HepG2 (cell line): ENCODE data around the gene PFN1. TPM values are rescaled to one million over a fixed set of nuclear protein-coding genes. Genes with fewer than 3 reads are reported as not detected.

ENCODE experiments used
- ATAC-seq: fragments of 200-7000 bp; cut with Tn5 transposase; 3 replicates; pipeline ENCODE4 v1.9.1; 2020; ENCODE audit warnings: mild to moderate bottlenecking, moderate library complexity
- BruUV-seq: library from RNA; stranded (reverse); fragments of 400-500 nt; replicated peaks from 2 replicates; lab custom pipeline; 2021; lab: Mats Ljungman, UMichigan
- CTCF ChIA-PET: fragments of 300-600 bp; formaldehyde crosslinking; extraction: SDS; loops from one replicate; lab custom pipeline; 2021; ENCODE audit warnings: low total read pairs, inconsistent platforms, low intra/inter-chr PET ratio; lab: Yijun Ruan, JAX
- POLR2A ChIA-PET: fragments of 350-600 bp; sonication (Branson Sonifier 250); formaldehyde crosslinking; loops from one replicate; lab custom pipeline; 2020; ENCODE audit warnings: antibody characterized with exemption, inconsistent platforms; lab: Yijun Ruan, JAX
- DNase-seq: peaks from one replicate; pipeline ENCODE4 v3.0.0-alpha.2; 2015; ENCODE audit warnings: low spot score
- FAIRE-seq: peaks from 3 replicates; lab custom pipeline; 2011; peaks lifted over from hg19 to GRCh38; lab: Jason Lieb, UNC
- H2AFZ ChIP-seq: one replicate; pipeline ENCODE4 v1.6.1; 2011; ENCODE audit warnings: low read length, inconsistent platforms
- H3K27ac ChIP-seq: fragments of 300-600 bp; 3 replicates; pipeline ENCODE4 v1.8.0; 2011; ENCODE audit warnings: mixed run types, mild to moderate bottlenecking, mixed read lengths, low read length, inconsistent platforms; ENCODE audit not compliant: insufficient read depth; ENCODE audit errors: extremely low read length
- H3K27me3 ChIP-seq, 2 experiments: fragments of 200-600 bp in 1 of 2; 2 replicates in 1 of 2; 3 replicates in 1 of 2; pipeline versions ENCODE4 v1.6.0 to v1.8.0; 2011; ENCODE audit warnings: low read length in 2 of 2, mild to moderate bottlenecking in 2 of 2, moderate library complexity in 2 of 2, inconsistent platforms in 1 of 2; ENCODE audit not compliant: insufficient read depth in 2 of 2, control insufficient read depth in 1 of 2
- H3K36me3 ChIP-seq, 2 experiments: fragments of 200-600 bp in 1 of 2; replicated peaks in 1 of 2; 2 replicates in 1 of 2; 3 replicates in 1 of 2; pipeline versions ENCODE4 v1.5.1 to v1.8.0; 2011; ENCODE audit warnings: low read length in 2 of 2, inconsistent platforms in 1 of 2; ENCODE audit not compliant: insufficient read depth in 2 of 2, control insufficient read depth in 1 of 2
- H3K4me1 ChIP-seq: 2 replicates; pipeline ENCODE4 v1.5.1; 2012; ENCODE audit warnings: low read length, inconsistent platforms; ENCODE audit not compliant: insufficient read depth
- H3K4me2 ChIP-seq: 2 replicates; pipeline ENCODE4 v1.6.0; 2011; ENCODE audit warnings: low read depth, low read length, inconsistent platforms
- H3K4me3 ChIP-seq, 3 experiments: fragments of 200-600 bp in 1 of 3; sonication (generic), shearing (Covaris generic) in 1 of 3; replicated peaks in 1 of 3; 2 replicates each; pipeline ENCODE4 v1.5.1; 2011 to 2016; ENCODE audit warnings: low read length in 3 of 3, inconsistent platforms in 2 of 3, low read depth in 2 of 3, mild to moderate bottlenecking in 2 of 3, control low read depth in 1 of 3, mixed read lengths in 1 of 3; ENCODE audit not compliant: insufficient read depth in 1 of 3
- H3K79me2 ChIP-seq: one replicate; pipeline ENCODE4 v1.6.1; 2011; ENCODE audit warnings: low read length, inconsistent platforms; ENCODE audit not compliant: insufficient read depth
- H3K9ac ChIP-seq: 2 replicates; pipeline ENCODE4 v1.6.0; 2011; ENCODE audit warnings: mild to moderate bottlenecking, low read depth, low read length, inconsistent platforms; ENCODE audit not compliant: insufficient read depth
- H3K9me3 ChIP-seq: 2 replicates; pipeline ENCODE4 v1.5.1; 2012; ENCODE audit warnings: mild to moderate bottlenecking, low read length
- H4K20me1 ChIP-seq: 2 replicates; pipeline ENCODE4 v1.6.0; 2011; ENCODE audit warnings: inconsistent platforms, mild to moderate bottlenecking, low read length, moderate library complexity; ENCODE audit not compliant: insufficient read depth
- AGO2 ChIP-seq: fragments of 200-400 bp; formaldehyde crosslinking; optimal IDR thresholded peaks from 2 replicates; pipeline ENCODE3; 2017; ENCODE audit warnings: mild to moderate bottlenecking, low read depth, low read length, moderate library complexity
- ETV6 ChIP-seq: sonication (generic); formaldehyde crosslinking; conservative IDR thresholded peaks from 2 replicates; pipeline ENCODE4 v1.4.0; 2020; ENCODE audit warnings: missing genetic modification reagents
- KLF16 ChIP-seq, 2 experiments: sonication (generic) in 1 of 2; formaldehyde crosslinking in 1 of 2; IDR thresholded peaks; 2 replicates each; pipeline versions ENCODE4 v1.6.1 to v1.8.0; 2016 to 2023; ENCODE audit warnings: missing genetic modification reagents in 2 of 2, missing compliant biosample characterization in 1 of 2
- NCOA1 ChIP-seq: sonication (generic); formaldehyde crosslinking; IDR thresholded peaks from 2 replicates; pipeline ENCODE4 v1.9.0; 2021; ENCODE audit warnings: missing genetic modification reagents
- RBFOX2 ChIP-seq: fragments of 200-400 bp; formaldehyde crosslinking; IDR thresholded peaks from 2 replicates; pipeline ENCODE4 v1.6.1; 2017; ENCODE audit warnings: low read depth, mild to moderate bottlenecking, low read length
- RXRB ChIP-seq: IDR thresholded peaks from 2 replicates; pipeline ENCODE4 v1.6.1; 2016; ENCODE audit warnings: borderline replicate concordance, missing genetic modification reagents, missing compliant biosample characterization
- ZNF563 ChIP-seq: sonication (generic); formaldehyde crosslinking; IDR thresholded peaks from 2 replicates; pipeline ENCODE4 v1.8.0; 2022; ENCODE audit warnings: mild to moderate bottlenecking, moderate library complexity, missing genetic modification reagents
- WGBS: methylation state at CpG from one replicate; pipeline ENCODE4 v1.1.6; 2017; ENCODE audit warnings: low lambda C conversion rate; 5-methylcytosine and 5-hydroxymethylcytosine counted together
- in situ Hi-C: cut with HindIII; loops from 2 replicates; pipeline ENCODE4 v1.10.0; 2017; ENCODE audit warnings: low pct_unique_long_range_greater_than_20kb; ENCODE audit not compliant: extremely low pct_ligation_motif_present
- intact Hi-C: fragments of 100-400 bp; cut with micrococcal nuclease; formaldehyde crosslinking; loops from one replicate; pipeline ENCODE4 v1.10.0; 2022; ENCODE audit not compliant: unreplicated experiment
- polyA plus RNA-seq, 8 experiments: library from polyadenylated mRNA; depleted of rRNA in 3 of 8; stranded (reverse) in 7 of 8; unstranded in 1 of 8; fragments of >200 nt; fragmentation: Illumina TruSeq in 4 of 8; extraction: Trizol in 4 of 8; gene quantifications; 2 replicates each; pipeline versions ENCODE4 v1.2.1 to v1.2.3, GENCODE V29; 2011 to 2016; ENCODE audit warnings: low read depth in 4 of 8, missing spikeins in 1 of 8, mixed read lengths in 1 of 8; ENCODE audit not compliant: insufficient read depth in 1 of 8
- total RNA-seq, 5 experiments: library from RNA; depleted of rRNA; stranded (reverse); fragments of >200 nt; fragmentation: Illumina TruSeq; extraction: Trizol; gene quantifications; 2 replicates each; pipeline ENCODE4 v1.2.3, GENCODE V29; 2016; ENCODE audit warnings: low read depth in 1 of 5

The PFN1 gene
- total and polyA plus RNA-seq, 2 of the 13 experiments (the other 11 are each of a cell fraction or from before 2014, with no cell fraction given) = 494 to 613 TPM

DNA sequence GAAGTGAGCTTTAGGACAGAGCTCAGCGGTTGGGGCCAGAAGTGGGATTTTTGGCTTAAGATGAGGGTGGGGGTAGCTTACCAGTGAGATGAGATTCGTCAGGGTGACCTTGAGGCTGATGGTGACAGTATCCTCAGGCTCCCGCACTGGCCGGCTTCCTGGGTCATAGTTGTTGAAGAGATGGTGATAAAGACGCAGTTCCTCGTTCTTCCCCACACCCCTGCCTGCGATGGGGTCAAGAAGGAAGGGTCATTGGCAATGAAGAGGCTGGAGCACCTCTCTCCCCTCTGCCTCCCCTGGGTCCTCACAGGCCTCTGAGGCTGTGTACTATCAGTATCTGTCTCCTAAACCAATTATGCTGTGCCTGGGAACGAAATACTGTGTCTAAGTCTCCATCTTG, 45.8 kb downstream of the PFN1 start:
- CTCF ChIA-PET = no interaction called here
- intact Hi-C loops = loop anchor here (10.0 kb wide), 1 partner anchor 162 kb away; no protein-coding TSS in a partner anchor
- no peak overlapping the region for H3K27ac ChIP-seq
- POLR2A ChIA-PET = no interaction called here
- H3K79me2 ChIP-seq = no peaks in the 10 kb centered on the region
- FAIRE-seq (no peak), ATAC-seq (no peak), DNase-seq (no peak)
- WGBS = 84% methylated on average over 8 of the region's 8 CpGs
- in situ Hi-C loops = loop anchor here (10.0 kb wide), 1 partner anchor 152 kb away; no protein-coding TSS in a partner anchor
- BruUV-seq = no TSS peak
- H4K20me1 ChIP-seq = no peaks in the 10 kb centered on the region
- H3K27me3 ChIP-seq = no peaks in the 10 kb centered on the region
- H3K4me3 ChIP-seq = no peak overlapping the region
- H3K9me3 ChIP-seq = no peaks in the 10 kb centered on the region
- no peak overlapping the region for H3K9ac ChIP-seq
- H3K4me1 ChIP-seq = peaks cover 30% of the 10 kb centered on the region
- H3K36me3 ChIP-seq = no peaks in the 10 kb centered on the region
- no peak overlapping the region for H3K4me2 ChIP-seq
- H2AFZ ChIP-seq = no peak overlapping the region
- TF ChIP-seq NCOA1 (CRISPR knock-in tag) (no peak), ETV6 (CRISPR knock-in tag) (no peak)

DNA sequence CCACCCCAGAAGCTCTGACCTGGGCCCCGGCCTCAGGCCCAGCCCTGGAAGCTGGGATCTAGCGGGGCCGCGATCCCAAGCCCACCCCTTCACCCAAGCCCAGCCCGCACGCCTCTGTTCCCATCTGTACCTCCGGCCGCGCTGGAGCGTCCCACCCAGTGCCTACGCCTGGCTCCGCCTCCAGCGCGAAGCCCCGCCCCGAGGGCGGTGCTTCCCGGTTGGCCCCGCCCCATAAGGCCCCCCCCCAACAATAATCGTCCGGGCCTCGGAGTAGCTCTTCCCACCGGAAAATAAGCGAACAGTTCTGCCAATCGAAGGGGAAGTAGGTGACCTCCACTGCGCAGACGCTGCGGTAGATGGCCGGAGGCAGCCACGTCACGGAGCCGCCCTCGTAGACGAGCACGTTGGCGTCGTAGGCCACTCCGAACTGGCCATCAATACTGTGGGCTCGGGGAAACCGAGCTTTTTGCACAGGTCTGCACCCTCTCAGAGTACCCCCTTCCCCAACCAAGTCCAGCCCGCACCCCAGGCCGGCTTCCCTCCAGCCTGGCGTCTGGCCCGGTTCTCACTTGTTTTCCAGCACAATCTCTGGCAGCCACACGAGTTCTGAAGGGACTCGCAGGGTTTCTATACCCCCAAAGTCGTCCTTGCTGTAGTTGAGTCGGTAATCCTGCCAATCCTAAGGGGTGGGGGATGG, 46.5 kb downstream of the PFN1 start:
- BruUV-seq = no TSS peak
- Histone ChIP-seq H3K27me3 (no peaks in the 10 kb centered on the region), H4K20me1 (no peaks in the 10 kb centered on the region), H3K4me3 (no peak overlapping the region), H3K27ac (no peak overlapping the region), H3K9ac (no peak overlapping the region), H3K4me1 (peaks cover 28% of the 10 kb centered on the region), H3K36me3 (peaks cover 2 to 6% of the 10 kb centered on the region in 2 experiments; a peak in 1 of 5 replicates), H3K9me3 (no peaks in the 10 kb centered on the region), H3K4me2 (no peak overlapping the region), H3K79me2 (no peaks in the 10 kb centered on the region), H2AFZ (no peak overlapping the region)
- intact Hi-C loops = loop anchor here (10.0 kb wide), 1 partner anchor 163 kb away; no protein-coding TSS in a partner anchor
- in situ Hi-C loops = loop anchor here (10.0 kb wide), 1 partner anchor 153 kb away; no protein-coding TSS in a partner anchor
- CTCF ChIA-PET = no interaction called here
- ATAC-seq (no peak), FAIRE-seq (no peak), DNase-seq (no peak)
- TF ChIP-seq KLF16 (CRISPR knock-in tag; IDR thresholded peaks at IDR 0.05) (no peak), RXRB (CRISPR knock-in tag) (no peak), RBFOX2 (no peak), ZNF563 (CRISPR knock-in tag) (no peak), AGO2 (peak; percentile 55)
- POLR2A ChIA-PET = no interaction called here
- WGBS = 82% methylated on average over 44 of the region's 48 CpGs
